Fibroblast of lung (primary cell): Measurements from ENCODE around the gene GPC5. TPM values are rescaled to one million over a fixed set of nuclear protein-coding genes. Genes with fewer than 3 reads are reported as not detected.

Experiments used
- DNase-seq, 2 donors: peaks; one replicate each; pipeline versions ENCODE4 v3.0.0 to v3.0.0-alpha.2; 2010; ENCODE audit warnings: low read depth in 2 of 2
- H2AFZ ChIP-seq: 2 replicates; pipeline ENCODE4 v1.5.1; 2012; ENCODE audit warnings: low read length, control low read depth, inconsistent platforms
- H3K27ac ChIP-seq: 2 replicates; pipeline ENCODE4 v1.5.1; 2011; ENCODE audit warnings: low read length, control low read depth; ENCODE audit not compliant: insufficient read depth
- H3K27me3 ChIP-seq: 2 replicates; pipeline ENCODE4 v1.5.1; 2011; ENCODE audit warnings: mild to moderate bottlenecking, low read length; ENCODE audit not compliant: control insufficient read depth, insufficient read depth
- H3K36me3 ChIP-seq: 2 replicates; pipeline ENCODE4 v1.5.1; 2011; ENCODE audit warnings: low read length; ENCODE audit not compliant: control insufficient read depth, insufficient read depth
- H3K4me1 ChIP-seq: 2 replicates; pipeline ENCODE4 v1.5.1; 2011; ENCODE audit warnings: low read length; ENCODE audit not compliant: control insufficient read depth, insufficient read depth; ENCODE audit errors: extremely low read depth
- H3K4me2 ChIP-seq: 2 replicates; pipeline ENCODE4 v1.5.1; 2011; ENCODE audit warnings: low read length, control low read depth; ENCODE audit not compliant: insufficient read depth; ENCODE audit errors: extremely low read depth
- H3K4me3 ChIP-seq, 4 experiments: fragments of 200-600 bp in 1 of 4; sonication (generic) in 1 of 4; replicated peaks in 1 of 4; 2 replicates each; pipeline ENCODE4 v1.5.1; 2011 to 2016; ENCODE audit warnings: low read length in 4 of 4, low read depth in 3 of 4, mild to moderate bottlenecking in 3 of 4, control low read depth in 2 of 4, inconsistent platforms in 1 of 4, mixed read lengths in 1 of 4; ENCODE audit not compliant: insufficient read depth in 1 of 4; ENCODE audit errors: control extremely low read depth in 1 of 4
- H3K79me2 ChIP-seq: 2 replicates; pipeline ENCODE4 v1.5.1; 2012; ENCODE audit warnings: mild to moderate bottlenecking, low read length, inconsistent platforms; ENCODE audit not compliant: control insufficient read depth, insufficient read depth
- H3K9ac ChIP-seq: 2 replicates; pipeline ENCODE4 v1.5.1; 2011; ENCODE audit warnings: mild to moderate bottlenecking, low read length, control low read depth; ENCODE audit not compliant: insufficient read depth
- H3K9me3 ChIP-seq: 2 replicates; pipeline ENCODE4 v1.5.1; 2012; ENCODE audit warnings: low read depth, low read length; ENCODE audit not compliant: control insufficient read depth, insufficient read depth
- H4K20me1 ChIP-seq: 2 replicates; pipeline ENCODE4 v1.5.1; 2011; ENCODE audit warnings: low read length; ENCODE audit not compliant: control insufficient read depth, insufficient read depth; ENCODE audit errors: extremely low read depth
- EZH2 ChIP-seq: IDR thresholded peaks from 2 replicates; pipeline ENCODE4 v1.5.1; 2012; ENCODE audit warnings: low read length, control low read depth, mild to moderate bottlenecking; ENCODE audit errors: missing control alignments
- polyA plus RNA-seq, 2 donors: library from polyadenylated mRNA; depleted of rRNA in 1 of 2; stranded (reverse) in 1 of 2; unstranded in 1 of 2; fragments of >200 nt; gene quantifications; 2 replicates each; pipeline ENCODE4 v1.2.1, GENCODE V29; 2011 to 2012; ENCODE audit warnings: missing spikeins in 1 of 2
- total RNA-seq: library from RNA; depleted of rRNA; stranded (reverse); fragments of >200 nt; gene quantifications from 2 replicates; pipeline ENCODE4 v1.2.1, GENCODE V29; 2014
- TF ChIP-seq, protein P1 (sequence below), 2 donors: IDR thresholded peaks in 1 of 2; conservative IDR thresholded peaks in 1 of 2; 1 replicate in 1 of 2; 2 replicates in 1 of 2; pipeline ENCODE4 v1.5.1; 2011 to 2012; ENCODE audit warnings: low read length in 2 of 2, control low read depth in 1 of 2, inconsistent platforms in 1 of 2, low read depth in 1 of 2, mild to moderate bottlenecking in 1 of 2

Gene GPC5
- total and polyA plus RNA-seq, 2 donors (not counting 1 experiment from before 2014, with no cell fraction given), result 0.17 TPM; not detected in 1

DNA sequence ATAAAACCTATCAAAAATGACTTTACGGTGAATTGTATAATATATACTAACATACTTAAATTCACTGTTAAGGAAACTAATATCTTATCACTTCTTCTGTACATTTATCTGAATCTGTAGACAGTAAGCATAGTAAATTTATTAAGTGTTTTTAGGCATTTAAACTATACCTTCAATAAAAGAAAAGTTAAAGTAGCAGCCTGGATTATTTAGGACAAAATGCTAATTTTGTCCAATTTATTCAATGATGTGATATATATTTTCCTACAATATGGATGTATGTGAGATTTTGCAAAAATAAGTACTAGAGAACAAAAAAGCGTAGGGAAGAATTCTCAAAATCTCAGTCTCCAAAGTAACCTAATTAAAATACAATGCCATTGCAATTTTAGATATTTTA, 299.9 kb downstream of the GPC5 start:
- DNase-seq, result no peak
- no peaks in the 10 kb centered on the region for H3K36me3 ChIP-seq

DNA sequence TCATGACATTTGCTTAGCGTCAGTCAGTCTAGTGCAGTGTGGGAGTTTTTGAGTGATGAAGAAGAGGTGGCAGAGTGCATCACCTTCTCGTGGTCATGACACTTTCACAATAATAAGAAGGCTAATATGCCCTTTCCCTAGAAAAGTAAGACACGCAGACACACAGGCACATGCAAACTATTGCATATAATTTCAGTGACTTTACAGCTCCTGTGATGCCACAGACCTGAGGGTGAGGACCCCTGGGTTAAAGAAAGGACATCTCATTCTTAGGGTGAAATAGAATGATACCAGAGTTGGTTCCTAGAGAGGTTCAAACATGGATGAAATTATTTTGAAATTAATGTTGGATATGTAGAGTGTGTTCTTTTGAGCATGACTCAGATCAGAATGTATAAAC, 300.3 kb downstream of the GPC5 start:
- no peaks in the 10 kb centered on the region for H3K36me3 ChIP-seq
- no peaks in the 10 kb centered on the region for H3K9me3 ChIP-seq
- H3K27ac ChIP-seq, result no peak overlapping the region
- H4K20me1 ChIP-seq, result no peaks in the 10 kb centered on the region
- H3K4me1 ChIP-seq, result no peaks in the 10 kb centered on the region
- H3K4me3 ChIP-seq, result no peak overlapping the region
- DNase-seq, result no peak
- no peak overlapping the region for H3K9ac ChIP-seq
- H3K27me3 ChIP-seq, result no peaks in the 10 kb centered on the region
- TF ChIP-seq, protein P1, sequence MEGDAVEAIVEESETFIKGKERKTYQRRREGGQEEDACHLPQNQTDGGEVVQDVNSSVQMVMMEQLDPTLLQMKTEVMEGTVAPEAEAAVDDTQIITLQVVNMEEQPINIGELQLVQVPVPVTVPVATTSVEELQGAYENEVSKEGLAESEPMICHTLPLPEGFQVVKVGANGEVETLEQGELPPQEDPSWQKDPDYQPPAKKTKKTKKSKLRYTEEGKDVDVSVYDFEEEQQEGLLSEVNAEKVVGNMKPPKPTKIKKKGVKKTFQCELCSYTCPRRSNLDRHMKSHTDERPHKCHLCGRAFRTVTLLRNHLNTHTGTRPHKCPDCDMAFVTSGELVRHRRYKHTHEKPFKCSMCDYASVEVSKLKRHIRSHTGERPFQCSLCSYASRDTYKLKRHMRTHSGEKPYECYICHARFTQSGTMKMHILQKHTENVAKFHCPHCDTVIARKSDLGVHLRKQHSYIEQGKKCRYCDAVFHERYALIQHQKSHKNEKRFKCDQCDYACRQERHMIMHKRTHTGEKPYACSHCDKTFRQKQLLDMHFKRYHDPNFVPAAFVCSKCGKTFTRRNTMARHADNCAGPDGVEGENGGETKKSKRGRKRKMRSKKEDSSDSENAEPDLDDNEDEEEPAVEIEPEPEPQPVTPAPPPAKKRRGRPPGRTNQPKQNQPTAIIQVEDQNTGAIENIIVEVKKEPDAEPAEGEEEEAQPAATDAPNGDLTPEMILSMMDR (conservative IDR thresholded peaks at IDR 0.05 in 1 of 2, IDR thresholded peaks at IDR 0.05 in 1 of 2; ENCODE audit: low read depth in 1 of 2, low read length in 2 of 2), result no peak
- TF ChIP-seq EZH2, result no peak
- H2AFZ ChIP-seq, result no peak overlapping the region
- H3K79me2 ChIP-seq, result no peaks in the 10 kb centered on the region
- H3K4me2 ChIP-seq, result no peak overlapping the region

More for the DNA sequence above, 299.9 kb downstream of the GPC5 start:
- H3K4me1 ChIP-seq, result no peaks in the 10 kb centered on the region
- no peaks in the 10 kb centered on the region for H3K27me3 ChIP-seq
- no peak overlapping the region for H3K27ac ChIP-seq
- no peak overlapping the region for H3K9ac ChIP-seq
- H4K20me1 ChIP-seq, result no peaks in the 10 kb centered on the region
- no peak overlapping the region for H3K4me3 ChIP-seq
- no peak overlapping the region for H3K4me2 ChIP-seq
- TF ChIP-seq EZH2, result no peak
- TF ChIP-seq, protein P1 (conservative IDR thresholded peaks at IDR 0.05 in 1 of 2, IDR thresholded peaks at IDR 0.05 in 1 of 2; ENCODE audit: low read depth in 1 of 2, low read length in 2 of 2), result no peak
- no peaks in the 10 kb centered on the region for H3K9me3 ChIP-seq
- no peak overlapping the region for H2AFZ ChIP-seq
- H3K79me2 ChIP-seq, result no peaks in the 10 kb centered on the region

DNA sequence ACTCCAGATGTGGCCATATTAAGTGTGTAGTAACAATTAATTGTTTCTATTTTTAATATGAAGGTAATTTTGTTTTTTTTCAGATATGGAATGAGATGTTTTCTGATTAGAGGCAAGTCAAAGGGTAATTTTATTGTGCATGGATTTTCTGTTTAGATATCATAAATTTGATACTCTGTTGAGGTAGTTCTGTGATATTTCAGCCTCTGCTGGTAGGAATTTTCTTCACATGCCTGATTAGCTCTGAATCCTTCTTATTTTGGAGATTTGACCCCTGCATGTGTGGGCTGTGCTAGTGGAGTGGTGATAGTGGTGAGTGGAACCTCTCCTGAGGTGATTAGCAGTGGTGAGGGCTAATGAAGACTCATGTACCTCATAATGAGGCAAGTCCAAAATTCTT, 301.4 kb downstream of the GPC5 start:
- Histone ChIP-seq H3K36me3 (no peaks in the 10 kb centered on the region), H3K9me3 (no peaks in the 10 kb centered on the region), H3K9ac (no peak overlapping the region), H3K79me2 (no peaks in the 10 kb centered on the region), H3K4me3 (no peak overlapping the region), H2AFZ (no peak overlapping the region), H3K27me3 (no peaks in the 10 kb centered on the region), H3K4me2 (no peak overlapping the region), H3K4me1 (no peaks in the 10 kb centered on the region), H4K20me1 (no peaks in the 10 kb centered on the region), H3K27ac (no peak overlapping the region)
- no peak for TF ChIP-seq EZH2
- TF ChIP-seq, protein P1 (conservative IDR thresholded peaks at IDR 0.05 in 1 of 2, IDR thresholded peaks at IDR 0.05 in 1 of 2; ENCODE audit: low read depth in 1 of 2, low read length in 2 of 2), result no peak
- no peak for DNase-seq
